ENCODE measurements around the gene TBC1D9.

GRCh38 chr4:140602714-140603113 lies 153.5 kb downstream of the TBC1D9 start:
- no peak for TF ChIP-seq CTCF (IDR thresholded peaks at IDR 0.05)
- no peak for TF ChIP-seq POLR2A (IDR thresholded peaks at IDR 0.05)
- no peak for TF ChIP-seq POLR2AphosphoS5 (IDR thresholded peaks at IDR 0.05)

All from sigmoid colon (tissue), 4 donors.